A549 (cell line): Measurements from ENCODE around the gene AMFR. TPM values are rescaled to one million over a fixed set of nuclear protein-coding genes. Genes with fewer than 3 reads are reported as not detected.

Source experiments
- ATAC-seq, 2 experiments: fragments of 200-7000 bp in 1 of 2; fragments of >200 bp in 1 of 2; cut with Nextera tagmentation in 1 of 2; cut with Tn5 transposase in 1 of 2; 3 replicates each; pipeline versions ENCODE4 v1.8.0 to v1.9.1; 2018 to 2020; ENCODE audit warnings: mild to moderate bottlenecking in 1 of 2, moderate library complexity in 1 of 2
- CTCF ChIA-PET: fragments of 300-600 bp; sonication (Branson Sonifier 250); formaldehyde crosslinking; extraction: SDS; loops from one replicate; lab custom pipeline; 2021; ENCODE audit warnings: antibody characterized with exemption, inconsistent platforms; lab: Yijun Ruan, JAX
- POLR2A ChIA-PET: fragments of 350-600 bp; formaldehyde crosslinking; extraction: SDS; loops from one replicate; lab custom pipeline; 2021; ENCODE audit warnings: antibody characterized with exemption, inconsistent platforms; lab: Yijun Ruan, JAX
- DNase-seq, 2 experiments: peaks; one replicate each; pipeline versions ENCODE4 v3.0.0 to v3.0.0-alpha.2; 2011 to 2016; ENCODE audit warnings: low read depth in 1 of 2, low spot score in 1 of 2
- FAIRE-seq: peaks from 2 replicates; lab custom pipeline; 2011; peaks lifted over from hg19 to GRCh38; lab: Jason Lieb, UNC
- H3K27ac ChIP-seq, 2 experiments: fragments of >200 bp; sonication (Bioruptor Twin); formaldehyde crosslinking; 3 replicates each; pipeline ENCODE4 v1.5.1; 2016 to 2017
- H3K4me1 ChIP-seq: fragments of >200 bp; sonication (Bioruptor Twin); formaldehyde crosslinking; 3 replicates; pipeline ENCODE4 v1.6.1; 2016
- H3K4me2 ChIP-seq: fragments of >200 bp; sonication (Bioruptor Twin); formaldehyde crosslinking; 3 replicates; pipeline ENCODE4 v1.6.1; 2016
- H3K4me3 ChIP-seq: fragments of >200 bp; sonication (Bioruptor Twin); formaldehyde crosslinking; 3 replicates; pipeline ENCODE4 v1.5.1; 2016
- H3K9me3 ChIP-seq: fragments of >200 bp; sonication (Bioruptor Twin); formaldehyde crosslinking; 3 replicates; pipeline ENCODE4 v1.6.1; 2016
- ATOH8 ChIP-seq: fragments of 250-450 bp; sonication (Bioruptor Pico); IDR thresholded peaks from 2 replicates; pipeline ENCODE4 v1.5.0; 2020; ENCODE audit warnings: low read depth, mild to moderate bottlenecking, moderate library complexity
- CBX2 ChIP-seq: fragments of 200-600 bp; sonication (generic); IDR thresholded peaks from 2 replicates; pipeline ENCODE4 v1.6.1; 2016; ENCODE audit warnings: low read depth, mild to moderate bottlenecking, borderline replicate concordance
- CBX8 ChIP-seq: fragments of 200-600 bp; sonication (generic); IDR thresholded peaks from 2 replicates; pipeline ENCODE4 v1.6.1; 2016
- CEBPB ChIP-seq, 2 experiments: fragments of >200 bp in 1 of 2; sonication (Bioruptor Twin) in 1 of 2; formaldehyde crosslinking in 1 of 2; IDR thresholded peaks; 2 replicates each; pipeline ENCODE4 v1.6.1; 2012 to 2016
- E2F6 ChIP-seq: IDR thresholded peaks from 2 replicates; pipeline ENCODE4 v1.6.1; 2012; ENCODE audit warnings: low read depth, borderline replicate concordance
- EHF ChIP-seq: fragments of 250-450 bp; sonication (Bioruptor Pico); IDR thresholded peaks from 2 replicates; pipeline ENCODE4 v1.5.0; 2020; ENCODE audit warnings: mild to moderate bottlenecking
- EP300 ChIP-seq, 2 experiments: fragments of >200 bp; sonication (Bioruptor Twin); formaldehyde crosslinking; IDR thresholded peaks; 2 replicates in 1 of 2; 3 replicates in 1 of 2; pipeline ENCODE4 v1.6.1; 2016 to 2017
- FOSL2 ChIP-seq, 2 experiments: fragments of 450-650 bp in 1 of 2; fragments of >200 bp in 1 of 2; sonication (Bioruptor Twin) in 1 of 2; formaldehyde crosslinking; IDR thresholded peaks; 2 replicates each; pipeline versions ENCODE4 v1.5.0 to v1.6.1; 2016 to 2020; ENCODE audit warnings: mild to moderate bottlenecking in 1 of 2, moderate library complexity in 1 of 2
- FOXS1 ChIP-seq: fragments of 250-450 bp; sonication (Bioruptor Pico); IDR thresholded peaks from 2 replicates; pipeline ENCODE4 v1.5.0; 2020; ENCODE audit warnings: mild to moderate bottlenecking, moderate library complexity
- HDAC2 ChIP-seq: fragments of 200-600 bp; sonication (generic); IDR thresholded peaks from 2 replicates; pipeline ENCODE4 v1.6.1; 2016
- HES2 ChIP-seq: fragments of >200 bp; sonication (Bioruptor Twin); formaldehyde crosslinking; IDR thresholded peaks from 2 replicates; pipeline ENCODE4 v1.6.1; 2016
- HEYL ChIP-seq: fragments of 250-450 bp; sonication (Bioruptor Pico); IDR thresholded peaks from 2 replicates; pipeline ENCODE4 v1.8.0; 2021; ENCODE audit warnings: mild to moderate bottlenecking, moderate library complexity
- HOXA7 ChIP-seq: fragments of 250-450 bp; sonication (Bioruptor Pico); IDR thresholded peaks from 2 replicates; pipeline ENCODE4 v1.5.0; 2020; ENCODE audit warnings: mild to moderate bottlenecking, moderate library complexity
- JUN ChIP-seq, 2 experiments: fragments of >200 bp; sonication (Bioruptor Twin); formaldehyde crosslinking; IDR thresholded peaks; 2 replicates in 1 of 2; 3 replicates in 1 of 2; pipeline ENCODE4 v1.6.1; 2016 to 2017
- JUNB ChIP-seq: fragments of >200 bp; sonication (Bioruptor Twin); formaldehyde crosslinking; IDR thresholded peaks from 2 replicates; pipeline ENCODE4 v1.6.1; 2016
- KDM1A ChIP-seq: fragments of 200-600 bp; sonication (generic); IDR thresholded peaks from 2 replicates; pipeline ENCODE4 v1.6.1; 2016; ENCODE audit warnings: low read depth, mild to moderate bottlenecking
- MYC ChIP-seq: IDR thresholded peaks from 2 replicates; pipeline ENCODE4 v1.6.1; 2012; ENCODE audit warnings: mild to moderate bottlenecking, inconsistent platforms, low read length, improper control_type of control experiment, borderline replicate concordance
- NR3C1 ChIP-seq: fragments of >200 bp; sonication (Bioruptor Twin); formaldehyde crosslinking; IDR thresholded peaks from 3 replicates; pipeline ENCODE4 v1.6.1; 2017
- PHF8 ChIP-seq: fragments of 200-600 bp; sonication (generic); IDR thresholded peaks from 2 replicates; pipeline ENCODE4 v1.6.1; 2016; ENCODE audit warnings: low read depth, mild to moderate bottlenecking, antibody characterized with exemption, moderate library complexity, borderline replicate concordance
- POLR2A ChIP-seq: IDR thresholded peaks from 2 replicates; pipeline ENCODE4 v1.6.1; 2012; ENCODE audit warnings: mild to moderate bottlenecking, low read length
- RFX5 ChIP-seq: fragments of 450-650 bp; IDR thresholded peaks from 2 replicates; pipeline ENCODE4 v1.7.1; 2014; ENCODE audit warnings: antibody characterized with exemption, mild to moderate bottlenecking, moderate library complexity
- SMC3 ChIP-seq: fragments of >200 bp; sonication (Bioruptor Twin); formaldehyde crosslinking; IDR thresholded peaks from 3 replicates; pipeline ENCODE4 v1.6.1; 2018; ENCODE audit warnings: inconsistent platforms
- TFCP2L1 ChIP-seq: fragments of 250-450 bp; sonication (Bioruptor Pico); IDR thresholded peaks from 2 replicates; pipeline ENCODE4 v1.5.0; 2021; ENCODE audit warnings: mild to moderate bottlenecking
- TP53 ChIP-seq: fragments of 250-450 bp; sonication (Bioruptor Pico); IDR thresholded peaks from 2 replicates; pipeline ENCODE4 v1.5.0; 2021; ENCODE audit warnings: mild to moderate bottlenecking, moderate library complexity
- USF2 ChIP-seq: fragments of 450-650 bp; IDR thresholded peaks from 2 replicates; pipeline ENCODE4 v1.6.1; 2014; ENCODE audit warnings: antibody characterized with exemption
- WGBS: methylation state at CpG from one replicate; pipeline ENCODE4 v1.1.6; 2017; ENCODE audit errors: missing lambda C conversion rate; 5-methylcytosine and 5-hydroxymethylcytosine counted together
- polyA plus RNA-seq, 4 experiments: library from polyadenylated mRNA; depleted of rRNA in 3 of 4; stranded (reverse); fragments of >200 nt; fragmentation: RNase III in 1 of 4; extraction: RNeasy Plus Mini Kit Qiagen cat#74134 plus additional on column Dnase treatment in 1 of 4; gene quantifications; 2 replicates in 3 of 4; 3 replicates in 1 of 4; pipeline ENCODE4 v1.2.3, GENCODE V29; 2011 to 2017
- TF ChIP-seq, protein P1 (sequence below): IDR thresholded peaks from 2 replicates; pipeline ENCODE4 v1.6.1; 2012
- TF ChIP-seq, protein P2 (sequence below): fragments of >200 bp; sonication (Bioruptor Twin); formaldehyde crosslinking; IDR thresholded peaks from 3 replicates; pipeline ENCODE4 v1.6.1; 2016

The AMFR gene
- polyA plus RNA-seq, 2 of the 4 experiments (the other 2 are of a cell fraction): 68.9 to 88.5 TPM

DNA sequence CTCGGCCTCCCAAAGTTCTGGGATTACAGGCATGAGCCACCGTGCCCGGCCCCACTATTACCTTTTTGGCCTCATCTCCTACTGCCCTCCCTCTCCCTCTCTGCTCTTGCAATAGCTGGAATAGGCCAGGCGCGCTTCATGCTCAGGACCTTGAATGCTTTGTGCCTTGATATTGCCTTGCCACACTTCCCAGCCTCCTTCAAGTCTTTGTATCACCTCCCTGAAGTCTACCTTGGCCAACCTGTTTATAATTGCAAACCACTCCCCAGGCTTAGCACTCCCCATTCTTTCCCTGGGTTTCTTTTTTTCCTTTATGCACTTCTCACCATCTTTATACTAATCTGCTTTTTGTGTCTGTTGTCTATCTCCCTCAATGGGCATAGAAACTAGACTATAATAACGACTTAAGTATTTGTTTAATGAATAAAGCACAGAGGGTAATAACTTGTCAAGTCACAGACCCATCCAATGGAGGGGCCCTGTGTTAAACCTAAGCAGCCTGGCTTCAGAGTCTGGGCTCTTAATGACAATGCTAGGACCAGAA, 32.7 kb upstream of the AMFR start:
- H3K4me2 ChIP-seq: no peak overlapping the region
- no peak for FAIRE-seq
- ChIA-PET CTCF (no interaction called here), POLR2A (no interaction called here)
- no peaks in the 10 kb centered on the region for H3K9me3 ChIP-seq
- 95% methylated on average over 6 of the region's 6 CpGs for WGBS
- no peak for DNase-seq
- peaks cover 3% of the 10 kb centered on the region; the same call in 2 of the 3 replicates for H3K4me1 ChIP-seq
- no peak overlapping the region for H3K27ac ChIP-seq
- TF ChIP-seq EHF: no peak
- no peak for TF ChIP-seq HDAC2
- no peak for TF ChIP-seq RFX5
- TF ChIP-seq, protein P1, sequence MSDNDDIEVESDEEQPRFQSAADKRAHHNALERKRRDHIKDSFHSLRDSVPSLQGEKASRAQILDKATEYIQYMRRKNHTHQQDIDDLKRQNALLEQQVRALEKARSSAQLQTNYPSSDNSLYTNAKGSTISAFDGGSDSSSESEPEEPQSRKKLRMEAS: no peak
- no peak for TF ChIP-seq CBX8
- no peak for TF ChIP-seq MYC
- no peak for TF ChIP-seq NR3C1
- TF ChIP-seq TP53 (CRISPR knock-in tag): no peak
- no peak for TF ChIP-seq HOXA7
- no peak for TF ChIP-seq USF2
- TF ChIP-seq, protein P2, sequence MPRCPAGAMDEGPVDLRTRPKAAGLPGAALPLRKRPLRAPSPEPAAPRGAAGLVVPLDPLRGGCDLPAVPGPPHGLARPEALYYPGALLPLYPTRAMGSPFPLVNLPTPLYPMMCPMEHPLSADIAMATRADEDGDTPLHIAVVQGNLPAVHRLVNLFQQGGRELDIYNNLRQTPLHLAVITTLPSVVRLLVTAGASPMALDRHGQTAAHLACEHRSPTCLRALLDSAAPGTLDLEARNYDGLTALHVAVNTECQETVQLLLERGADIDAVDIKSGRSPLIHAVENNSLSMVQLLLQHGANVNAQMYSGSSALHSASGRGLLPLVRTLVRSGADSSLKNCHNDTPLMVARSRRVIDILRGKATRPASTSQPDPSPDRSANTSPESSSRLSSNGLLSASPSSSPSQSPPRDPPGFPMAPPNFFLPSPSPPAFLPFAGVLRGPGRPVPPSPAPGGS: no peak
- no peak overlapping the region for H3K4me3 ChIP-seq
- no peak for ATAC-seq

GRCh38 chr16:56451753-56452689, 26.7 kb upstream of the AMFR start:
- Histone ChIP-seq H3K4me1 (peaks cover 36% of the 10 kb centered on the region), H3K27ac (peak overlapping the region; percentile 80 to 90), H3K9me3 (no peaks in the 10 kb centered on the region), H3K4me2 (peak overlapping the region; percentile 84), H3K4me3 (peak overlapping the region; percentile 74)
- DNase-seq: peak; percentile 11 to 35
- TF ChIP-seq PHF8: peak; percentile 15; the same call in 1 of the 2 replicates
- TF ChIP-seq SMC3: no peak
- TF ChIP-seq CBX2: no peak
- no peak for TF ChIP-seq FOXS1 (CRISPR knock-in tag)
- TF ChIP-seq KDM1A: peak; percentile 61; the same call in 1 of the 2 replicates
- no peak for TF ChIP-seq TFCP2L1 (CRISPR knock-in tag)
- CTCF ChIA-PET: interaction anchor here (1.0 to 1.2 kb wide), 2 partner anchors 15 to 32 kb away, joined by 3 to 5 read pairs; no protein-coding TSS in a partner anchor
- WGBS: 20% methylated on average over 31 of the region's 31 CpGs
- peak; percentile 70 for ATAC-seq
- no peak for FAIRE-seq
- POLR2A ChIA-PET: interaction anchor here (1.0 to 1.4 kb wide), 11 partner anchors 8 to 230 kb away, joined by 3 to 11 read pairs (median 5); partner anchors contain the start of genes MT1X and MT2A

DNA sequence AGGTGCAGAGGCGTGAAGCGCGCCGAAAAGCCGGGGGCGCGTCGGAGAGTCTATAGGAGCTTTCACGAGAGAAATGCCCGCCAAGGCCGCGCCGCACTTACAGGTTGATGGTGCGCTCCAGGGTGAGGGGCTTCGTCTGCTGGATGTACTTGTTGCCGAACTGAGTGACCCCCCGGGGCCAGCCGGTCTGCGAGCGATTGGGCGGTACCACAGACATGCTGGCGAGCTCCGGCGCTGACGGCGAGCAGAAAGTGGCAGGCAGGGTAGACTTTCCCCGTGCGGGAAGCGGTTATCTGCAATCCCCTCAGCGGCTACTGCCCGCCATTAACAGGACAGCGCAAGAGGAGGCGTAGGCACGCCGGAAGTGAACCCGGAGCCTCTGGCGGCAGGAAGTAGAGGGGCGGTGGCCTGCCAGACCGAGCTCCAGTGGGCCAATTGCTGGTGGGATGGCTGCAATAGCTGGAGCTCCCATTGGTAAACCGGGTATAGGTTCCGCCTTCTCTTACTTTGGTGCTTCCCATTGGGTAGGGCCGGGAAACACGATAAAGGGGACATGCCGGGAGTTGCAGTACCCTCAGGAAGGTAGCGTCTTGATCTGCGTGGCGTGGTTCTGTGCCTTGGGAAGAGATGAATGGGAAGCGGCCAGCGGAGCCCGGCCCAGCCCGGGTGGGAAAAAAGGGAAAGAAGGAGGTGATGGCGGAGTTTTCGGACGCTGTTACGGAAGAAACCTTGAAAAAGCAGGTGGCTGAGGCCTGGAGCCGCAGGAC, 25.8 kb upstream of the AMFR start, which contains the start of the genes NUDT21 and OGFOD1:
NUDT21 (minus strand) TSS at position 347 of the 767 bp plus-strand sequence; CDS start at position 217, 130 bp downstream.
OGFOD1 (plus strand) TSS at position 569 of the 767 bp plus-strand sequence; CDS start at position 628, 59 bp downstream.
- Histone ChIP-seq H3K9me3 (no peaks in the 10 kb centered on the region), H3K4me1 (peaks cover 36% of the 10 kb centered on the region), H3K4me2 (peak within 1 kb of the TSS; percentile 96), H3K4me3 (peak within 1 kb of the TSS; percentile 74), H3K27ac (peak within 1 kb of the TSS; percentile 81 to 93)
- ChIA-PET POLR2A (interaction anchor here (0.6 to 1.4 kb wide), 13 partner anchors 9 to 231 kb away, joined by 3 to 11 read pairs (median 4); partner anchors contain the start of genes MT1X and MT2A), CTCF (interaction anchor here (1.2 kb wide), 1 partner anchor 31 kb away, joined by 3 read pairs; no protein-coding TSS in a partner anchor)
- peak; percentile 100 for ATAC-seq
- 1% methylated on average over 34 of the region's 56 CpGs for WGBS
- peak; percentile 98 for FAIRE-seq
- DNase-seq: peak; percentile 96 to 100
- TF ChIP-seq E2F6: peak; percentile 57
- TF ChIP-seq POLR2A: peak; percentile 57
- TF ChIP-seq RFX5: no peak
- TF ChIP-seq ATOH8: no peak
- no peak for TF ChIP-seq HES2
- TF ChIP-seq, protein P1: peak; percentile 53; the same call in 1 of the 2 replicates
- no peak for TF ChIP-seq FOSL2 (IDR thresholded peaks at IDR 0.05)
- no peak for TF ChIP-seq FOSL2 (CRISPR knock-in tag; IDR thresholded peaks at IDR 0.05)
- peak in 1 of 2 experiments; percentile 40; a peak in 1 of 4 replicates for TF ChIP-seq CEBPB (IDR thresholded peaks at IDR 0.05)
- TF ChIP-seq JUNB: no peak
- peak; percentile 35 to 75; a peak in 4 of 5 replicates for TF ChIP-seq JUN (IDR thresholded peaks at IDR 0.05)
- TF ChIP-seq MYC: 0 out of 2 replicates have a peak, but pooled peaks have one; percentile 42
- TF ChIP-seq EP300 (IDR thresholded peaks at IDR 0.05): no peak
- no peak for TF ChIP-seq HEYL
